Measurements from ENCODE around the gene NPAS3.

DNA sequence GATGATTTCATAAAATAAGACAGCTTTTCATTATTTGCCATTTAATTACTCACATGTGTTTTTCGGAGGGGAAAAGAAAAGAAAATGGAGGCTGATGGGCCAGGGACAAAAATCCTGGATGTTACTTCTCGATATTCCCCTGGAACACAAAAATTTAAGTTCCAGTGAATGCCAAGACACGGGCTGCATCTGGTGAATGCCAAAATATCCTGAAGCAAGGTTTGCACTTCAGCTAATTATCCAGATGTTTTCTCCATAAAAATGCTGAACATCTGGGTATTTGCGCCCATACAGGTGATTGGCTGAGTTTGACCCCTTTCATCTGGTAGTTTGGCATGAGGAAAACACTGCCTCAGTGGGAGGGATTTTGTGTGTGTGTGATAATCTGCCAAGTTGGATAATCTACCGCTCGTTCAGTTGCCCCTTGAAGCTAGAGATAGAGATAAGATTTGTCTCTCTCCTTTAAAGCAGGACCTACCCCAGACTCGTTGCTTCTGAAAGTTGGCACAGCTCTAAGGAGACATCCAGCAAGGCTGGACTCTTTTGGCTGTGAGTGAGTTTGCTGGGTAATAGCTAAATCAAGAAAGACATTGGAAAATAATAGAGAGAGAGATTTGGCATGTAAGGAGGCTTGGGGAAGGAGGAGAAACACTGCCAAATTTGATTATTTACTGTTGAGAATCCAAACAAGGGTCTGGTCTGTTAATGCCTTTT is 622.2 kb downstream of the NPAS3 start:
- TF ChIP-seq, protein P1, sequence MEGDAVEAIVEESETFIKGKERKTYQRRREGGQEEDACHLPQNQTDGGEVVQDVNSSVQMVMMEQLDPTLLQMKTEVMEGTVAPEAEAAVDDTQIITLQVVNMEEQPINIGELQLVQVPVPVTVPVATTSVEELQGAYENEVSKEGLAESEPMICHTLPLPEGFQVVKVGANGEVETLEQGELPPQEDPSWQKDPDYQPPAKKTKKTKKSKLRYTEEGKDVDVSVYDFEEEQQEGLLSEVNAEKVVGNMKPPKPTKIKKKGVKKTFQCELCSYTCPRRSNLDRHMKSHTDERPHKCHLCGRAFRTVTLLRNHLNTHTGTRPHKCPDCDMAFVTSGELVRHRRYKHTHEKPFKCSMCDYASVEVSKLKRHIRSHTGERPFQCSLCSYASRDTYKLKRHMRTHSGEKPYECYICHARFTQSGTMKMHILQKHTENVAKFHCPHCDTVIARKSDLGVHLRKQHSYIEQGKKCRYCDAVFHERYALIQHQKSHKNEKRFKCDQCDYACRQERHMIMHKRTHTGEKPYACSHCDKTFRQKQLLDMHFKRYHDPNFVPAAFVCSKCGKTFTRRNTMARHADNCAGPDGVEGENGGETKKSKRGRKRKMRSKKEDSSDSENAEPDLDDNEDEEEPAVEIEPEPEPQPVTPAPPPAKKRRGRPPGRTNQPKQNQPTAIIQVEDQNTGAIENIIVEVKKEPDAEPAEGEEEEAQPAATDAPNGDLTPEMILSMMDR (IDR thresholded peaks at IDR 0.05): no peak
- no peak for TF ChIP-seq ZFX (IDR thresholded peaks at IDR 0.05; ENCODE audit: borderline replicate concordance)

Measured in 22Rv1 (cell line).